Right lobe of liver (tissue), 4 donors: Measurements from ENCODE around the gene ILDR2.

Experiments used
- POLR2A ChIP-seq: fragments of 450-650 bp; IDR thresholded peaks from one replicate; pipeline ENCODE4 v1.6.1; 2017; ENCODE audit warnings: antibody characterized with exemption, mild to moderate bottlenecking
- TF ChIP-seq, protein P1 (sequence below), 4 donors: fragments of 200-600 bp in 3 of 4; fragments of 450-650 bp in 1 of 4; IDR thresholded peaks; one replicate each; pipeline versions ENCODE4 v1.5.1 to v1.8.0; 2016 to 2022; ENCODE audit warnings: antibody characterized with exemption in 4 of 4, mild to moderate bottlenecking in 2 of 4
- donor health status: DM: no; HTN: no; CAD: no.
- donor health status: DM: no; HTN: no; CAD: no.
- donor health status: DM: no; HTN: yes; CAD: no.

DNA sequence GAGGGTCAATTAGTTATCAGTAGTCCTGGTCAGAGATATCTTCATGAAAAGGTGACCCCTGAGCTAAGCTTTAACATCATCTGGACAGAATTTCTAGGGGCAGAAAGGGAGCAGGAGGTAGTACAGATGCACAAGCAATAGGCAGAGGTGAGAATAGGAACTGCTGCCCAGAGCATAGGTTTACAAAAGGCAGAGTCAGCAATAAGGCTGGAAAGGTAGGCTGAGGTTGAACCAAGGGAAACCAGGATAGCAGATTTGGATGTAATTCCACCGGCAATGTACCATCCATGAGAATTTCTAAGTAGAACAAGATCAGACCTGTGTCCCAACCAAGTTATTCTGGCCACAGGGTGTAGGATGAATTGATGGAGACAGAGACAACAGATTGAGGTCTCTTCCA lies 6.2 kb upstream of the ILDR2 start:
- TF ChIP-seq, protein P1, sequence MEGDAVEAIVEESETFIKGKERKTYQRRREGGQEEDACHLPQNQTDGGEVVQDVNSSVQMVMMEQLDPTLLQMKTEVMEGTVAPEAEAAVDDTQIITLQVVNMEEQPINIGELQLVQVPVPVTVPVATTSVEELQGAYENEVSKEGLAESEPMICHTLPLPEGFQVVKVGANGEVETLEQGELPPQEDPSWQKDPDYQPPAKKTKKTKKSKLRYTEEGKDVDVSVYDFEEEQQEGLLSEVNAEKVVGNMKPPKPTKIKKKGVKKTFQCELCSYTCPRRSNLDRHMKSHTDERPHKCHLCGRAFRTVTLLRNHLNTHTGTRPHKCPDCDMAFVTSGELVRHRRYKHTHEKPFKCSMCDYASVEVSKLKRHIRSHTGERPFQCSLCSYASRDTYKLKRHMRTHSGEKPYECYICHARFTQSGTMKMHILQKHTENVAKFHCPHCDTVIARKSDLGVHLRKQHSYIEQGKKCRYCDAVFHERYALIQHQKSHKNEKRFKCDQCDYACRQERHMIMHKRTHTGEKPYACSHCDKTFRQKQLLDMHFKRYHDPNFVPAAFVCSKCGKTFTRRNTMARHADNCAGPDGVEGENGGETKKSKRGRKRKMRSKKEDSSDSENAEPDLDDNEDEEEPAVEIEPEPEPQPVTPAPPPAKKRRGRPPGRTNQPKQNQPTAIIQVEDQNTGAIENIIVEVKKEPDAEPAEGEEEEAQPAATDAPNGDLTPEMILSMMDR (IDR thresholded peaks at IDR 0.05), result no peak
- TF ChIP-seq POLR2A, result no peak
